A549 (cell line): ENCODE results near the gene SSBP3. TPM values are rescaled to one million over a fixed set of nuclear protein-coding genes. Genes with fewer than 3 reads are reported as not detected.

Source experiments
- ATAC-seq, 2 experiments: fragments of 200-7000 bp in 1 of 2; fragments of >200 bp in 1 of 2; cut with Nextera tagmentation in 1 of 2; cut with Tn5 transposase in 1 of 2; 3 replicates each; pipeline versions ENCODE4 v1.8.0 to v1.9.1; 2018 to 2020; ENCODE audit warnings: mild to moderate bottlenecking in 1 of 2, moderate library complexity in 1 of 2
- CTCF ChIA-PET: fragments of 300-600 bp; sonication (Branson Sonifier 250); formaldehyde crosslinking; extraction: SDS; loops from one replicate; lab custom pipeline; 2021; ENCODE audit warnings: antibody characterized with exemption, inconsistent platforms; lab: Yijun Ruan, JAX
- POLR2A ChIA-PET: fragments of 350-600 bp; formaldehyde crosslinking; extraction: SDS; loops from one replicate; lab custom pipeline; 2021; ENCODE audit warnings: antibody characterized with exemption, inconsistent platforms; lab: Yijun Ruan, JAX
- DNase-seq, 2 experiments: peaks; one replicate each; pipeline versions ENCODE4 v3.0.0 to v3.0.0-alpha.2; 2011 to 2016; ENCODE audit warnings: low read depth in 1 of 2, low spot score in 1 of 2
- FAIRE-seq: peaks from 2 replicates; lab custom pipeline; 2011; peaks lifted over from hg19 to GRCh38; lab: Jason Lieb, UNC
- H3K27ac ChIP-seq, 2 experiments: fragments of >200 bp; sonication (Bioruptor Twin); formaldehyde crosslinking; 3 replicates each; pipeline ENCODE4 v1.5.1; 2016 to 2017
- H3K4me1 ChIP-seq: fragments of >200 bp; sonication (Bioruptor Twin); formaldehyde crosslinking; 3 replicates; pipeline ENCODE4 v1.6.1; 2016
- H3K4me2 ChIP-seq: fragments of >200 bp; sonication (Bioruptor Twin); formaldehyde crosslinking; 3 replicates; pipeline ENCODE4 v1.6.1; 2016
- H3K4me3 ChIP-seq: fragments of >200 bp; sonication (Bioruptor Twin); formaldehyde crosslinking; 3 replicates; pipeline ENCODE4 v1.5.1; 2016
- H3K9me3 ChIP-seq: fragments of >200 bp; sonication (Bioruptor Twin); formaldehyde crosslinking; 3 replicates; pipeline ENCODE4 v1.6.1; 2016
- ATOH8 ChIP-seq: fragments of 250-450 bp; sonication (Bioruptor Pico); IDR thresholded peaks from 2 replicates; pipeline ENCODE4 v1.5.0; 2020; ENCODE audit warnings: low read depth, mild to moderate bottlenecking, moderate library complexity
- CEBPB ChIP-seq, 2 experiments: fragments of >200 bp in 1 of 2; sonication (Bioruptor Twin) in 1 of 2; formaldehyde crosslinking in 1 of 2; IDR thresholded peaks; 2 replicates each; pipeline ENCODE4 v1.6.1; 2012 to 2016
- EHF ChIP-seq: fragments of 250-450 bp; sonication (Bioruptor Pico); IDR thresholded peaks from 2 replicates; pipeline ENCODE4 v1.5.0; 2020; ENCODE audit warnings: mild to moderate bottlenecking
- ELK1 ChIP-seq: fragments of 150-350 bp; IDR thresholded peaks from 2 replicates; pipeline ENCODE4 v1.6.1; 2014; ENCODE audit warnings: low read depth, mild to moderate bottlenecking, low read length
- EP300 ChIP-seq, 2 experiments: fragments of >200 bp; sonication (Bioruptor Twin); formaldehyde crosslinking; IDR thresholded peaks; 2 replicates in 1 of 2; 3 replicates in 1 of 2; pipeline ENCODE4 v1.6.1; 2016 to 2017
- ESRRA ChIP-seq: fragments of 150-350 bp; IDR thresholded peaks from 2 replicates; pipeline ENCODE4 v1.6.1; 2014; ENCODE audit warnings: mild to moderate bottlenecking, low read length, borderline replicate concordance
- FOXS1 ChIP-seq: fragments of 250-450 bp; sonication (Bioruptor Pico); IDR thresholded peaks from 2 replicates; pipeline ENCODE4 v1.5.0; 2020; ENCODE audit warnings: mild to moderate bottlenecking, moderate library complexity
- GATA3 ChIP-seq: IDR thresholded peaks from 2 replicates; pipeline ENCODE4 v1.6.1; 2012; ENCODE audit warnings: borderline replicate concordance
- HDAC2 ChIP-seq: fragments of 200-600 bp; sonication (generic); IDR thresholded peaks from 2 replicates; pipeline ENCODE4 v1.6.1; 2016
- HOXB13 ChIP-seq: fragments of 250-450 bp; sonication (Bioruptor Pico); IDR thresholded peaks from 2 replicates; pipeline ENCODE4 v1.5.0; 2020; ENCODE audit warnings: low read depth, mild to moderate bottlenecking, moderate library complexity
- HOXB5 ChIP-seq: fragments of 250-450 bp; sonication (Bioruptor Pico); IDR thresholded peaks from 2 replicates; pipeline ENCODE4 v1.5.0; 2020; ENCODE audit warnings: mild to moderate bottlenecking, moderate library complexity
- JUN ChIP-seq, 2 experiments: fragments of >200 bp; sonication (Bioruptor Twin); formaldehyde crosslinking; IDR thresholded peaks; 2 replicates in 1 of 2; 3 replicates in 1 of 2; pipeline ENCODE4 v1.6.1; 2016 to 2017
- JUNB ChIP-seq: fragments of >200 bp; sonication (Bioruptor Twin); formaldehyde crosslinking; IDR thresholded peaks from 2 replicates; pipeline ENCODE4 v1.6.1; 2016
- MAX ChIP-seq: IDR thresholded peaks from 2 replicates; pipeline ENCODE4 v1.6.1; 2012
- NPAS2 ChIP-seq: fragments of 250-450 bp; sonication (Bioruptor Pico); IDR thresholded peaks from 2 replicates; pipeline ENCODE4 v1.8.0; 2022; ENCODE audit warnings: mild to moderate bottlenecking, moderate library complexity, borderline replicate concordance
- REST ChIP-seq: fragments of 200-600 bp; sonication (generic); IDR thresholded peaks from 2 replicates; pipeline ENCODE4 v1.6.1; 2016; ENCODE audit warnings: antibody characterized with exemption, mild to moderate bottlenecking, moderate library complexity
- SREBF2 ChIP-seq: fragments of 450-650 bp; IDR thresholded peaks from 2 replicates; pipeline ENCODE4 v1.6.1; 2014; ENCODE audit warnings: mild to moderate bottlenecking, moderate library complexity
- USF2 ChIP-seq: fragments of 450-650 bp; IDR thresholded peaks from 2 replicates; pipeline ENCODE4 v1.6.1; 2014; ENCODE audit warnings: antibody characterized with exemption
- ZFP36 ChIP-seq: fragments of 450-650 bp; IDR thresholded peaks from 2 replicates; pipeline ENCODE4 v1.6.1; 2014; ENCODE audit warnings: borderline replicate concordance; ENCODE audit not compliant: partially characterized antibody
- ZNF302 ChIP-seq: fragments of 250-450 bp; sonication (Bioruptor Pico); IDR thresholded peaks from 2 replicates; pipeline ENCODE4 v1.9.0; 2021; ENCODE audit warnings: inconsistent platforms, mild to moderate bottlenecking, moderate library complexity
- WGBS: methylation state at CpG from one replicate; pipeline ENCODE4 v1.1.6; 2017; ENCODE audit errors: missing lambda C conversion rate; 5-methylcytosine and 5-hydroxymethylcytosine counted together
- polyA plus RNA-seq, 4 experiments: library from polyadenylated mRNA; depleted of rRNA in 3 of 4; stranded (reverse); fragments of >200 nt; fragmentation: RNase III in 1 of 4; extraction: RNeasy Plus Mini Kit Qiagen cat#74134 plus additional on column Dnase treatment in 1 of 4; gene quantifications; 2 replicates in 3 of 4; 3 replicates in 1 of 4; pipeline ENCODE4 v1.2.3, GENCODE V29; 2011 to 2017

SSBP3 gene
- polyA plus RNA-seq, 2 of the 4 experiments (the other 2 are of a cell fraction), result 7.2 to 9.1 TPM

- CTCF ChIA-PET, result interaction anchor here (0.5 kb wide), 1 partner anchor 30 kb away, joined by 3 read pairs; no protein-coding TSS in a partner anchor
- Histone ChIP-seq H3K4me2 (no peak overlapping the region), H3K27ac (no peak overlapping the region), H3K4me1 (no peaks in the 10 kb centered on the region), H3K4me3 (no peak overlapping the region), H3K9me3 (no peaks in the 10 kb centered on the region)
- ATAC-seq (no peak), DNase-seq (no peak), FAIRE-seq (no peak)
- WGBS, result 90% methylated on average over 26 of the region's 26 CpGs
- POLR2A ChIA-PET, result no interaction called here
- TF ChIP-seq MAX (no peak), ZNF302 (CRISPR knock-in tag) (no peak), EP300 (IDR thresholded peaks at IDR 0.05) (no peak), HOXB13 (CRISPR knock-in tag) (no peak), HOXB5 (CRISPR knock-in tag) (no peak)
Observed at GRCh38 chr1:54342742-54343687, 63.2 kb downstream of the SSBP3 start.

- Histone ChIP-seq H3K4me1 (no peaks in the 10 kb centered on the region), H3K27ac (no peak overlapping the region), H3K4me2 (no peak overlapping the region), H3K9me3 (no peaks in the 10 kb centered on the region), H3K4me3 (no peak overlapping the region)
- TF ChIP-seq MAX (no peak), NPAS2 (no peak), FOXS1 (CRISPR knock-in tag) (no peak), HOXB13 (CRISPR knock-in tag) (no peak), SREBF2 (no peak), USF2 (no peak)
- DNase-seq (no peak), FAIRE-seq (no peak), ATAC-seq (no peak)
- WGBS, result 58% methylated on average over 2 of the region's 2 CpGs
- POLR2A ChIA-PET, result no interaction called here
- CTCF ChIA-PET, result no interaction called here
Observed at GRCh38 chr1:54342288-54342687, 63.9 kb downstream of the SSBP3 start.

- FAIRE-seq, result no peak
- 91% methylated on average over 9 of the region's 9 CpGs for WGBS
- no peak for ATAC-seq
- DNase-seq, result no peak
- Histone ChIP-seq H3K4me1 (no peaks in the 10 kb centered on the region), H3K4me2 (no peak overlapping the region), H3K4me3 (no peak overlapping the region), H3K27ac (no peak overlapping the region)
- POLR2A ChIA-PET, result no interaction called here
- TF ChIP-seq JUNB (no peak), EHF (CRISPR knock-in tag) (no peak)
- TF ChIP-seq, all 56 proteins: peak for 0
- no peaks in the 10 kb centered on the region for H3K9me3 ChIP-seq
- CTCF ChIA-PET, result no interaction called here
Observed at GRCh38 chr1:54341763-54342162, 64.4 kb downstream of the SSBP3 start.

- DNase-seq (no peak), FAIRE-seq (no peak), ATAC-seq (no peak)
- Histone ChIP-seq H3K4me1 (no peaks in the 10 kb centered on the region), H3K27ac (no peak overlapping the region), H3K4me2 (no peak overlapping the region), H3K9me3 (no peaks in the 10 kb centered on the region), H3K4me3 (no peak overlapping the region)
- WGBS, result 89% methylated on average over 5 of the region's 5 CpGs
- CTCF ChIA-PET, result no interaction called here
- TF ChIP-seq ELK1 (no peak), ZFP36 (no peak), USF2 (no peak), GATA3 (no peak), JUN (IDR thresholded peaks at IDR 0.05) (no peak), HOXB13 (CRISPR knock-in tag) (no peak), ZNF302 (CRISPR knock-in tag) (no peak), REST (no peak), ESRRA (no peak), SREBF2 (no peak), ATOH8 (CRISPR knock-in tag) (no peak), CEBPB (IDR thresholded peaks at IDR 0.05) (no peak), HDAC2 (no peak)
- POLR2A ChIA-PET, result no interaction called here
Observed at GRCh38 chr1:54340878-54341277, 65.3 kb downstream of the SSBP3 start.
